Ishikawa (cell line): ENCODE data around the gene AMFR.

Experiments used
- EP300 ChIP-seq: IDR thresholded peaks from 2 replicates; pipeline ENCODE4 v1.6.1; 2012; ENCODE audit warnings: borderline replicate concordance
- YY1 ChIP-seq: IDR thresholded peaks from 2 replicates; pipeline ENCODE4 v1.6.1; 2012; ENCODE audit warnings: low read depth

- no peak for TF ChIP-seq YY1
- no peak for TF ChIP-seq EP300
These were observed 26.3 kb downstream of the AMFR start for GRCh38 chr16:56399047-56399446.
